GM19463 (cell line): ENCODE measurements around the gene DNAH6.

Source experiments
- ATAC-seq: cut with Tn5 transposase; IDR thresholded peaks from one replicate; pipeline ENCODE4 v1.9.1; 2021; ENCODE audit warnings: mild to moderate bottlenecking, moderate library complexity; ENCODE audit not compliant: unreplicated experiment

The DNAH6 gene

DNA sequence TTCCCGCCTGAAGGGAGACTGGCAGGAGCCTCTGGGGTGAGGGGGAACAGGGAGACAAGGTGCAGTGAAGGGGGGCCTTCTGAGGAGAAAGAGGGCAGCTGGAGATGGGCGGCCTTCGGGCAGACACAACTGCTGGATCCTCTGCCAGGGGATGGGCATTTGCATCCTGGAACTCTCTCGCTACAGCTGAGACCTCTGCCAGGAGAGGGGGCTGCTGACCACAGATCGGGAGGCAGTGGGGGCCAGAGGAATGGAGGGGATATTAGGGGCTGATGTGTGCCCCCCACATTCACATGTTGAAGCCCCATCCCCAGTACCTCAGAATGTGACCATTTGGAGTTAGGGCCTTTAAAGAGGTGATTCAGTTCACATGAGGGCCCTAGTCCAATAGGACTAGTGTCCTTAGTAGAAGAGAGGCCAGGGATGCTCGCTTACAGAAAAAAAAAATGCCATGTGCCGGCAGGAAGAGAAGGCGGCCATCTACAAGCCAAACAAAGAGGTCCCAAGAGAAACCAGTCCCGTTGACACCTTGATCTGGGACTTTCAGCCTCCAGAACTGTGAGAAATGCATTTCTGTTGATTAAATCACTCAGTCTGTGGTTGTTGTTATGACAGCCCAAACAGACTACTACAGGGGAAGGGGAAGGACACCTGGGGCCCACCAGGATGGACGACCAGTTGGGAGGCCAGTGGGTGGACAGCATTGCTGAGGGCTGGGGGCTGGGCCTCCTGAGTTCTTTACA, 314.6 kb downstream of the DNAH6 start:
- no peak for ATAC-seq

DNA sequence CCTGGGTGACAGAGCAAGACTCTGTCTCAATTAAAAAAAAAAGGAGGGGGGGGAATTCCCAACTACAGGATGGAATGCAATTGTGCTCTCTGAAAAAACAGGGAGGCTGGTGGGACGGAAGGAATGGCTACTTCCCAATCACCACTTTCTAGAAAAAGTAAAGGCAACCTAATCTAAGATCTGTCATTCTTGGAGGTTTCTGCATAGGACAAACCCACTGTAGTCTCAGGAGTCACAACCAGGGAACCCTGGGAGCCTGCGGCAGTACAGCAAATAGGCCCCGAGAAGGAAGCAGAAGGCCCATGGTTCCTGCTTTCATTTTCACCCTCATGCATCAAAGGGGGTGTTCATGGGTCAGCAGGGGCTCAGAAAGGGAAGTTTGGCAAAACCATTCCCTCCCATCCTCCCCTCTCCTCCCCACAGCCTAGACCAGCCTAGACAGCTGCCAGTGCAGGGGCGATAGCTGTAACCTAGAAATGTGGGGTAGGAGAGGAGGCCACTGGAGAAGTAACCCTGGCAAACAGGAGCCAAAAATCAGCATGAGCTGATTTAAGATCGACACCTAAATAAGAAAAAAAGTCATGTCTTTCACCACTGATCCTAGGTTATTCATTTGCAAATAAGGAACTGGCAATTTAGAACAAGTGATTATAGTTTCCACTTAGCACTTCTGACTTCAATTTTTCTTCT, 316.6 kb downstream of the DNAH6 start:
- peak; percentile 93 for ATAC-seq

DNA sequence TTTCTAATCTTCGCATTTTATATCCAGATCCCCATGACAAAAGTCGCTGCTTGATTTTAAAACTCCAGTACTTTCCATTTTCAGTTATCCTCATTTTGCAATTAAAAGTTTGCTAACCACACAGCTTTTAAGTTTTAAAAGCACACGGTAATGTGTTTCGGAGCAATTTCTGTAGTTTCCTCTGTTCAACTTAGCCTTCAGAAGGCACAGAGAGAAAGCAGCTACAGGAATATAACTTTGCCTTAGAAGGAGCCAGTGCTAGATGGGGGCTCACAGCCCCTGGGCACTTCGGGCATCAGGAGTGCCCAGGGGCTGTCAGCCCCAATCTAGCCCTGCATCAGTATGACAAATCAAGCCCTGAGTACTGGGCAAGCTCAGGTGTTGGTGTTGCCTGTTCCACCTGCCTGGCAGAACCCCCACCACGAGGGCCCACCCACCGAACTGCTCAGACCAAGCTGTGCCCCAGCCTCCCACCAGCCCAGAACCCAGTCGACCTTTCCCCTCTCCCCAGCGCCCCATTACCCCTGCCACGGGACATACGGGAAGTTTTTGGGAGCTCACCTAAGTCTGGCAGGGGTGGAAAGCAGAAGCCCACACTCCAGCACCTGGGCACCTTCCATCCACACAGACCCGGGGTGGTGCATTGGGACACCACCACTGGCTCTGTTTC, 317.3 kb downstream of the DNAH6 start:
- ATAC-seq = no peak

DNA sequence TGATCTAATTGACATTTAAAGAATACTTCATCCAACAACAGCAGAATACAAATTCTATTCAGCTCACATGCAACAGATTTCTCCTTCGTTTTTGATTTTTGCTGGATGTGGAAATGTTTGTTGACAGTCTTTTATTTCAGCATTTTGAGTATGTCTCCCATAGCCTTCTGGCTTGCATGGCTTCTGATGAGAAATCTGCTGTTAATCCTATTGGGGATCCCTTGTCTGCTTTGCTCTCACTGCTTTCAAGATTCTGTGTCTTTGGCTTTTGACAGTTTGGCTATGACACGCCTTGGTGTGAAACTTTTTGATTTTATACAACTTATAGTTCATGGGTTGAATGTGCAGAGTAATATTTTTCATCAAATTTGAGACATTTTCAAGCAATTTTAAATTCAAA, 319.9 kb downstream of the DNAH6 start:
- ATAC-seq = no peak

DNA sequence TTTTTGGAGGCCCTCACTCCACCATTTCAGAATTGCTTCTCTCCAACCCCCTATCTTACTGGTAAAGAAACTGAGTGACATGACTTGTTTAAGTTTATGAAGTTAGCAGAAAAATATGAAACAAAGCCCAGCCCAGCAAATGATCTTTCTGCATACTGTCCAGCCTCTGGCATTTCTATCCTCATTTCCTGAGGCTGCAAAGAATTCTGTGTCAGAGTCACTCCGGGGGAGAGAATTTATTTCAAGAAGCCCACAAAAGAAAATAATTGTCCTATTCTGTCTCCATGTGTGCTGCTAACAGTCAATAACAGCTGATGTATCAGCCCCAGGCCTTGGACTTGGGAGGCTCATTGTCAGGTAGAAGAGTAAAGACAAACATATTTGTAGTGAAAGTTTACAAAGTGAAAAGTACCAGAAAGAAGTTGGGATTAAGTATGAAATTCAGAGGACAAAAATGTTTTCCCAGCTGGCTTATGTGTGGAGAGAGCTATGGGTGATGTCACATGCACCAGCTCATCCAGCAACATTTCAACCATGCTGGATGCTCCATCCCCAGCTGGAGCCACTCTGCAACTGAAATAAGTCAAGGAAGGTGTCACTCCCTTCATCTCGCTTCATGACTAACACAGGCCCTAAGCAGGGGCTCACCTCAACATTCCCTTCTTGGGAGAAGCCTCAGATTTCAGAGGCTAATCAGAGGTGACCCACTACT, 322.3 kb downstream of the DNAH6 start:
- no peak for ATAC-seq

DNA sequence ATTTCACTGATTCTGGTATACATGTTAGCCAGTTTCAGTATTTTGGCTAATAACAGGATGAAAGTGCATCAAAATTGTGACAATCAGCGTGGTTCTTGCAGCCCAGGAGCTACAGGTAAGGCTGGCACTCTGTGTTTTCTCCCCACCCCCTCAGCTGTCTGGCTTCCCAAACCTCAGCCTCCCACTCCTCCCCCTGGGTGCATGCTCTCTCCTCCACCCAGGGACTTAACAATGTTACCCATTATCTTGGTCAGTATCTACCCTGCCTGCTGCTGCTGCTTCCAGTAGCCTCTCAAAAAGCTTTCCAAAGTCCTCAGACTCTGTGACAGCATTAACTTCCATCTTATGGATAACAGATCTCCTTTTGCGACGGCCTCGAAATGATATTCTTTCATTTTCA, 323.6 kb downstream of the DNAH6 start:
- ATAC-seq = no peak

DNA sequence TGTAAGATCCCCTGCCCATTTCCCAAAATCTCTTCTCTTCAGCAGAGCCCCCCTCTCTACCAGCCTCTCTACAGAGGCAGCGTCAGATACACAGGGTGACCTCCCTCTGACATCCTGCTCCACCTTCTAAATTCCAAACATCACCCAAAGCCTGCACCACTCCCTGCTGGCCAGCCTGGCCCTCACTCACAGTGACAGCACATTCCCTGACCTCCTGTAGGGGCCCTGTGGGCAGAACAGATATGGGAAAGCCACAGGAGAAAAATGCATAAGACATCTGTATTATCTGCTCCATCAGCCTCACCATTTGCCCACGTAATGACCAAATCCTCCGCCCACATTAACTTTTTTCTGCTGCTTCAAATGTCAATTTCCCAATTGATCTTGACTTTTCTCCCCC, 324.0 kb downstream of the DNAH6 start:
- no peak for ATAC-seq

DNA sequence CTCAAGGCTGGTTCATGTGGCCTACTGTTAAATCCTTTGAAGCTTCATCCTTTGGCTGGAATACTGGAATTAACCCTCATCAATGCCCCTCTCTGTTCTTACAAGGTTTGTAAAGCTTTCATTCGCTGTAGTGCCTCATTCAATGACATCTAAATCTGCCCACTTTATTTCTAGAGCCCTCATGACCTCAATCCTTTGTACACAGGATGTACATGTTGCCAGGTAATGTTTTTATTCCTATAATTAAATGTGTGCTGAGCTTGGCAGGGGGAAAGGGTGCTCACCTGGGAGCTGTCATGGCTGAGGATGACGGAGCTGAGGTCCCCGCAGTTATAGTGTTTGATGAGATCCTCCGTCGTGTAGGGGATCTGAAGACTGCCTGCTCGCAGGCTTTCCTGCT, 325.3 kb downstream of the DNAH6 start:
- ATAC-seq = no peak

DNA sequence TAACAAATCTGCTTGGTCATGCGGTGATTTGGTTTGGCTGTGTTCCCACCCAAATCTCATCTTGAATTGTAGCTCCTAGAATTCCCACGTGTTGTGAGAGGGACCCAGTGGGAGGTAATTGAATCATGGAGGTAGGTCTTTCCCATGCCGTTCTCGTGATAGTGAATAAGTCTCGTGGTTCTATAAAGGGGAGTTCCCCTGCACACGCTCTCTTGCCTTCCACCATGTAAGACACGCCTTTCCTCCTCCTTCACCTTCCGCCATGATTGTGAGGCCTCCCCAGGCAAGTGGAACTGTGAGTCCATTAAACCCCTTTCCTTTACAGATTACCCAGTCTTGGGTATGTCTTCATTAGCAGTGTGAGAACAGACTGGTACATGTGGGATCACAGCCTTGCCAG, 327.8 kb downstream of the DNAH6 start:
- ATAC-seq = no peak

DNA sequence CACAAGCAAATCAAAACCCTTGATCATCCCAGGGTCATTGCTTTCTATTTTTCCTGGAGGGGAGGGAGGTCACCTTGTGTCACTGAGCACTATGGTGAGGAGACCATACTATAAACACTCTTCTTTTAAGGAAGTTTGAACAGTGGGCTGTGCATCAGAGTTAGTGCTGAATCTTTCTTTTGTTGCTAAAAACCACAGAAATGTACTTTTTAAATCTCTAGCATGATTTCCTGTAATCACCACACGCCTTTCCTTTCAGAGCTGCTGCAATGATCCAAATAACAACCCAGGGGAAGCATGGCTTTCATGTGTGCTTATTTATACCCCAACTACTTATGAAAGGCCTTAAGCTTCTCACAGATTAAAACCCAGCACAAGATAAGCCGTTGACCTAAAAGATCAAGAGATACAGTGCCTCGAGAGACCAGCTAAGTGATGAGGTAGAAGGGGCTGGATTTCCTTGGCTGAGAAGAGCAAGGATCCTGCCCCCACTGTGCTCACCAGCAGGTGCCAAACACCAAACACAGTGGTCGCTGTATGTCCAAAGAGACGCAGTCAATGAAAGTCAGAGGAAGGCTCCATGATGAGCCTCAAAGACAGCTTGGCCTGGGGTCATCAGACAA, 329.9 kb downstream of the DNAH6 start:
- ATAC-seq = no peak

DNA sequence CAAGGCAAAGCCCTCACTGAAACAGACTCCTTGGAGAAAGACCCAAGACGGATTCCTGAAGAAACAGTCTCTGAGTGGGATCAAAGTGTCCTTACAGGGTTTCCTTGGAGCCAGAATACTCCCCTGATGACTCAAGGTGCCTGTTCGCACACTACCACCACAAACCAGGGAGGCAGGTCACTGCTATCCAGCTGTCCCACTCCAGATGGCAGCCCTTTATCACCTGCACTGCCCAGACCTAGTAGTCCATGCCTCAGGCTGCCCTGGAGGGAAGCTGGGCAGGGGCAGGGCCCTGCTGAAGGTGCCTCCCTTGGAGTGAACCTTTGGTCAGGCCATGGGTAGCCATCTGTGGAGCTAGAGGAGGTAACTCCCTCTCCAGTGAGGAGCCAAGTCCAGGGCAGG, 330.4 kb downstream of the DNAH6 start:
- ATAC-seq = no peak

DNA sequence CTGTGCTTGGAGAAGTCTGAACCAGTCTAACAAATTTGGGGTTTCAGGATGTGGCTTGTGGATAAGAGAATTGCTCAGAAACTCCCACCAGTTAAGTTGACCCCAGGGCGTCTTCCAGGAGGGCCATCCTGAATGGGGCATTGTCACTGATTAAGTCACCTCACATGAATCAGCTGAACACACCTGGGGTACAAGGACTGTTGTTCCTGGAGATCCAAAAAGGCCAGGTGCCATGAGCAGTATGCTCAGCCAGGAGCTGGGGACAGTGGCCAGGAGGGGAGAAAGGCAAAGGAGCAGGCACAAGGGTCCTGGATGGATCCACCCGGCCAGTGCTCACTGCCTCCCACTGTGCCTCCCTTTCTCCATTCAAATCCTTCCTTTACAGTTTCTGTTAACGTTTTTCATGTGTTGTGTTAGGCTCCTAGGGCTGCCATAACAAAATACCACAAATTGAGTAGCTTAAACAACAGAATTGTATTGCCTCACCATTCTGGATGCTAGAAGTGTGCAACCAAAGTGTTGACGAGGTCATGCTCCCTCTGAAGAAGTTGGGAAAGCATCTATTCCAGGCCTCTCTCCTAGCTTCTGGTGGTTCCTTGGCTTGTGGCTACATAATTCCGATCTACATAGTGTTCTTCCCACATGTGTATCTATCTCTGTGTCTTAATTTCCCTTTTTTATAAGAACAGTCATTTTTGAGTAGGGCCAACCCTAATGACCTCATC, 331.2 kb downstream of the DNAH6 start:
- no peak for ATAC-seq

DNA sequence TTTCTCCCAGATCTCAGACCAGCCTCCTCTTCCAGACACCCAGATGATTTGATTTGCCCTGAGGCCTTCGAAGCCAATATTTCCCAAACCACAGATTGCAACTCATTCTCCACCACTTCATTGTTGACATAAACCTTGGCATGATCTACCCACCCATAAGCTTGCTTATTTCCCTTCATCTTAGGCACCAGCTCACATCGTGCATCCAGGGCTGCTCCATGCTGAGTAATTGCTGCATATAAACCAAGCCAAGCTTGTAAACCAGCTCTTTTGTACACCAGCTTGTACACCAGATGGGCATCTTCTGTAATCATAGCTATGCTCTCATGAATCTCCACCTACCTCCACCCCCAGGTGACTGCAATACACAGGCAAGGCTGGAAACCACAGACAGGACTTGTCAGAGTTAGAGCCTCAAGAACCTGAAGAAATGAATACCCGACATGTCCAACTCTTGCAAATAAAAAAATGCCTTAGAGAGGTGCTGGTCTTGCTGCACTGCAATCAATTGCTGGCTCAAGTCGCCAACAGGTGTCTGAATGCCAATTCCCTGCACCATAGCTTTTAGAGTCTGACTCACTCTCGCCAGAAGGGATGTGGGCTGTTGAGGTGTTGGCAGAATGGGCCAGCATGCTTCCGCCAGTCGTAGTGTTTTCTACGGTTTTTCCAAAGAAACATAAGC, 333.1 kb downstream of the DNAH6 start:
- no peak for ATAC-seq

DNA sequence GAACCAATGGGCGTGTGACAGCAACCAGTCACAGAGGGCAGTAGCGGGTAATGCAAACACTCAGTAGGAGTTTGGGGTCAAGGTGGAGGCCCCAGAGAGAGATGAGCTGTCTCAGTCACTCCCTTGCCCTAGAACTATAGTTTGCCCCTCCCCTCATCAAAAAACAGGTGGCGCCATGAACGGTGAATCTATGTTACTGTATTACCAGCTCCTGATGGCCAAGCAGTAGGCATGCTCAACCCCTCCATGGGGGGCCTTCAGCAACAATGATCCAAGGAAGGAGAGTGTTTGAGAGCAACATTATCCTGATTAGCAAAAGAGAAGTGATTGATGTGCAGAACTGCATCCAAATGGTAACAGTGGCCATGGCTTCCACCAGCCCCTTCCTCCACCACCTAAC, 334.2 kb downstream of the DNAH6 start:
- no peak for ATAC-seq

DNA sequence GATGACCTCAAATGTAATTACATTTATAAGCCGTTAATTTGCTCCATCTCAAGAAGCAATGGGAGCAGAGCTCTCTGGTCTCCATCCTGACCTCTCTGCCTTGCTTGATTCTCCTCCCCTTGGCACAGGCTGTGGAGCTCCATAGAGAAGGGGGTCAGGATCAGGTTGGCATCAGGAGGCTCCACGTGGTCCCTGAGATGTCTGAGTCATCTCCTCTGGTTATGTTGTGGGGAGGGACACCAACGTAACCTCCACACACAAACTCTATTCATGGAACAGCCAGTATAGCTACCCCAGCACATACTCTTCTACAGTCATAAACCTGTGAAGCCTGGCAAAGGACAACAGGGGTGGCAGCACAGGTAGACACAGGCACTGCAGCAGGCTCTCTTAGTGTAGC, 335.6 kb downstream of the DNAH6 start:
- no peak for ATAC-seq

DNA sequence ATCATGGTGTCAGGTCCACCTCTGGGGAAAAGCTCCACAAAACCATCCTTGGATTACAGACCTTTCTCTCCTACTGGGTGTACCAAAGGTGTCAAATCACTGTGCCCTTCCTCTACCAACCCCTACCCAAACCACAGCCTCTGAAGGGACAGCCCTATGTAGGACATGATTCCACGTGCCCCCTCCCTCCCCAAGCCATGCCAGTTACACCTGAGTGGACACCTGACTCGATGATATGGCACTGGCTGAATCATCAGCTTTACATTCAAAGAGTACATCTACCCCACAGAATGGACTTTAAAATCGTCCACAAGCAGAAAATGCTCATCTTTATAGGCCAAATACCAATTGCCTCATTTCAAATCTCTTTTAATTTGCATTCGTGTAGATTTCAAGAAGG, 338.6 kb downstream of the DNAH6 start:
- no peak for ATAC-seq

DNA sequence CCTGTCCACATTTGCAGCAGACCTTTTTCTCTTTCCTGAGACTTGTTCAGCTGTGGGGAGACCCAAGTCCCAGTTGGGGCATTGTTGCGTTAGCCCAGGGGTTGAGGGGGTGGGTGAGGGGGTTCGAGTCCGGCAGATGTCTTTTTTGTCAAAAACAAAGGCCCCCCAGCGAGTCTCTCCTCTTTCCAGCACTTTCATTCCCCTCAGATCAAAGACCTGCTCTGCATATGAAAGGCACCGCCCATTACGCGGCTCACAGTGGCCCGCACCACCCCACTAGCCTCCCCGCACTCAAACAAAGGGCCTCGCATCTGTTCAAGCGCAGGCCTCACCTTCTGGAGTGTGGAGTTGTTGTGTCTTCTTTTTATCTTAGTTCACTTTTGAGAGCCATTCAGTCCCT, 339.4 kb downstream of the DNAH6 start:
- no peak for ATAC-seq

DNA sequence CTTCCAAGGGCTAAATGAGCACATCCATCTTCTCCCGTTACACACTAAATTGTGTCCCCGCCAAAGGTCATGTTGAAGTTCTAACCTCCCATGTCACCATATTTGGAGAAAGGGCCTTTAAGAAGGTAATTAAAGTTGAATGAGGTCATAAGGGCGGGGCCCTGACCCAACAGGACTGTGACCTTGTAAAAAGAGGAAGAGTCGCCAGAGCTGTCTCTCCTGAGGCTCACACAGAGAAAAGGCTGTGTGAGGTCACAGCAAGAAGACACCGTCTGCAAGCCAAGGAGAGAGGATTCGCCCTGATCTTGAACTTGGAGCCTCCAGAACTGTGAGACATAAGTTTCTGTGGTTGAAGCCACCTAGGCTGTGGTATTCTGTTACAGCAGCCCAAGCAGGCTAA, 340.5 kb downstream of the DNAH6 start:
- ATAC-seq = peak; percentile 79

DNA sequence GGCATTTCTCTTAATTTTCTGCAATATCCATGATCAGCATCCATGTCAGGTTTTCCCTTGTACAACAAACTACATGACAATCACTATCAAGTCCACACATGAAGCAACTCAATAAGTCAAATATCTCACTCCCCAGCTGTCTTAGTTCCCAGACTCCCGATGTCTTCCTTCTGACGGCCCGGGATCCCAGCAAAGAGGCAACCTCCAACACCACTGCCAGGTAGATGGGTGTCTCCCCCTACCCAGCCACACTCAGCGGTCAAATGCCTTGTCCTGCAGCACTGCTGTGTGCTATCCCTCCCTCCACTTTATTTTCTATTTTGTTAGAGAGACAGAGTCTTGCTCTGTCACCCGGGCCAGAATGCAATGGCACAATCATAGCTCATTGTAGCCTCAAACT, 341.3 kb downstream of the DNAH6 start:
- no peak for ATAC-seq

DNA sequence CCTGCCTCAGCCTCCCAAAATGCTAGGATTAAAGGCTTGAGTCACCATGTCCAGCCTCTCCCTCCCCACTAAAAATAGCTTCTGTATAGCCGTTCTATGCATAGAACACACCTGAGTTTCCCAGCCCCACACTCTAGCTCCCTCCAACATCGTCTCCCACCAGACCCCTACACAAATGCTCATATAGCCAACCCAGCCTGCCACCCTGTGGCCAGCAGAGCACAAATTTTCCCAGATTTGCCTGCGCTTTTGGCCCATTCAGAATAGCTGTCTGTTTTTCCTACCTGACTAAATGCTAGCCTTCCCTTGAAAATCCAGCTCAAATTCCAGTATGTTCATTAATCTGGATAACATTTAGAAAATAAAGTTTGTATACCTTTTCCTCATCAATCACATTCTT, 341.8 kb downstream of the DNAH6 start:
- ATAC-seq = no peak
